GM23338 (cell line): Measurements from ENCODE around the gene TBC1D5. TPM values are rescaled to one million over a fixed set of nuclear protein-coding genes. Genes with fewer than 3 reads are reported as not detected.

Source experiments
- ATAC-seq: fragments of 200-7000 bp; cut with Tn5 transposase; 3 replicates; pipeline ENCODE4 v1.9.1; 2020
- DNase-seq: peaks from one replicate; pipeline ENCODE4 v3.0.0-alpha.2; 2015; ENCODE audit warnings: low spot score
- H2AFZ ChIP-seq: fragments of 200-600 bp; sonication (generic); 2 replicates; pipeline ENCODE4 v1.8.0; 2016; ENCODE audit warnings: antibody characterized with exemption, mild to moderate bottlenecking, moderate library complexity
- H3F3A ChIP-seq: fragments of 200-600 bp; sonication (generic); replicated peaks from 2 replicates; pipeline ENCODE4 v1.8.0; 2017; ENCODE audit warnings: antibody characterized with exemption, mixed run types, low read depth
- H3K27ac ChIP-seq: fragments of 200-600 bp; sonication (generic); 2 replicates; pipeline ENCODE4 v1.6.1; 2016; ENCODE audit warnings: low read depth
- H3K27me3 ChIP-seq: fragments of 200-600 bp; sonication (generic); 2 replicates; pipeline ENCODE4 v1.8.0; 2016; ENCODE audit warnings: mild to moderate bottlenecking, mixed run types, moderate library complexity; ENCODE audit not compliant: insufficient read depth
- H3K36me3 ChIP-seq: fragments of 200-600 bp; sonication (generic); 2 replicates; pipeline ENCODE4 v1.8.0; 2016; ENCODE audit warnings: mild to moderate bottlenecking; ENCODE audit not compliant: insufficient read depth
- H3K4me1 ChIP-seq: fragments of 200-600 bp; sonication (generic); 2 replicates; pipeline ENCODE4 v1.8.0; 2016; ENCODE audit warnings: mild to moderate bottlenecking, moderate library complexity; ENCODE audit not compliant: insufficient read depth
- H3K4me2 ChIP-seq: fragments of 200-600 bp; sonication (generic); 2 replicates; pipeline ENCODE4 v1.7.1; 2017; ENCODE audit warnings: mixed run types
- H3K4me3 ChIP-seq: fragments of 200-600 bp; sonication (generic); 2 replicates; pipeline ENCODE4 v1.6.1; 2016; ENCODE audit warnings: mixed run types
- H3K79me2 ChIP-seq: fragments of 200-600 bp; sonication (generic); replicated peaks from 2 replicates; pipeline ENCODE4 v1.8.0; 2017; ENCODE audit warnings: mild to moderate bottlenecking; ENCODE audit not compliant: insufficient read depth
- H3K9me2 ChIP-seq: fragments of 200-600 bp; sonication (generic); 2 replicates; pipeline ENCODE4 v1.8.0; 2017; ENCODE audit not compliant: insufficient read depth
- H4K20me1 ChIP-seq: fragments of 200-600 bp; sonication (generic); replicated peaks from 2 replicates; pipeline ENCODE4 v1.8.0; 2017; ENCODE audit warnings: mild to moderate bottlenecking; ENCODE audit not compliant: insufficient read depth
- H3K27ac Mint-ChIP-seq: 2 replicates; pipeline ENCODE4 v1.8.0; 2020; ENCODE audit warnings: inconsistent platforms, mild to moderate bottlenecking, moderate library complexity, mixed read lengths
- H3K27me3 Mint-ChIP-seq: 3 replicates; pipeline ENCODE4 v1.8.0; 2022; ENCODE audit warnings: low read depth, mild to moderate bottlenecking, moderate library complexity, mixed read lengths, inconsistent platforms; ENCODE audit not compliant: insufficient read depth, poor library complexity
- H3K36me3 Mint-ChIP-seq: 3 replicates; pipeline ENCODE4 v1.8.0; 2021; ENCODE audit warnings: low read depth, mild to moderate bottlenecking, inconsistent platforms, moderate library complexity, mixed read lengths
- H3K4me1 Mint-ChIP-seq: 3 replicates; pipeline ENCODE4 v1.8.0; 2020; ENCODE audit warnings: mild to moderate bottlenecking, inconsistent platforms, mixed read lengths
- H3K4me3 Mint-ChIP-seq: 3 replicates; pipeline ENCODE4 v1.8.0; 2021; ENCODE audit warnings: moderate library complexity, mild to moderate bottlenecking, inconsistent platforms, mixed read lengths
- H3K9me3 Mint-ChIP-seq: 3 replicates; pipeline ENCODE4 v1.8.0; 2020; ENCODE audit warnings: moderate library complexity, mild to moderate bottlenecking, inconsistent platforms, mixed read lengths
- CREB1 ChIP-seq: fragments of 250-450 bp; sonication (Bioruptor Pico); IDR thresholded peaks from 2 replicates; pipeline ENCODE4 v1.5.0; 2020; ENCODE audit warnings: low read depth, mild to moderate bottlenecking, moderate library complexity
- CTCF ChIP-seq, 2 experiments: fragments of 200-600 bp in 1 of 2; sonication (generic) in 1 of 2; conservative IDR thresholded peaks; 2 replicates each; pipeline versions ENCODE4 v1.5.1 to v1.6.1; 2016 to 2017; ENCODE audit warnings: antibody characterized with exemption in 2 of 2, low read depth in 2 of 2, mild to moderate bottlenecking in 2 of 2, moderate library complexity in 1 of 2
- ETS1 ChIP-seq: IDR thresholded peaks from 2 replicates; pipeline ENCODE4 v1.6.1; 2016; ENCODE audit warnings: antibody characterized with exemption
- EZH2 ChIP-seq: fragments of 200-600 bp; sonication (generic); IDR thresholded peaks from one replicate; pipeline ENCODE4 v1.8.0; 2017; ENCODE audit warnings: antibody characterized with exemption, mild to moderate bottlenecking, low read depth; ENCODE audit not compliant: unreplicated experiment
- EZH2phosphoT487 ChIP-seq: fragments of 200-600 bp; sonication (generic); IDR thresholded peaks from one replicate; pipeline ENCODE4 v1.8.1; 2018; ENCODE audit warnings: antibody characterized with exemption; ENCODE audit not compliant: unreplicated experiment
- JUNB ChIP-seq: IDR thresholded peaks from one replicate; pipeline ENCODE4 v1.6.1; 2016; ENCODE audit warnings: antibody characterized with exemption; ENCODE audit not compliant: unreplicated experiment
- NANOG ChIP-seq: IDR thresholded peaks from 2 replicates; pipeline ENCODE4 v1.6.1; 2016; ENCODE audit warnings: antibody characterized with exemption, borderline replicate concordance
- POLR2AphosphoS5 ChIP-seq: IDR thresholded peaks from 2 replicates; pipeline ENCODE4 v1.6.1; 2016; ENCODE audit warnings: antibody characterized with exemption, low read depth
- REST ChIP-seq: IDR thresholded peaks from one replicate; pipeline ENCODE4 v1.6.1; 2018; ENCODE audit warnings: antibody characterized with exemption; ENCODE audit not compliant: unreplicated experiment
- STAT1 ChIP-seq: IDR thresholded peaks from one replicate; pipeline ENCODE4 v1.6.1; 2016; ENCODE audit warnings: antibody characterized with exemption; ENCODE audit not compliant: unreplicated experiment
- ZNF114 ChIP-seq: fragments of 250-450 bp; sonication (Bioruptor Pico); IDR thresholded peaks from 2 replicates; pipeline ENCODE4 v1.5.0; 2020; ENCODE audit warnings: mild to moderate bottlenecking, moderate library complexity
- ZNF331 ChIP-seq: fragments of 250-450 bp; sonication (Bioruptor Pico); IDR thresholded peaks from 2 replicates; pipeline ENCODE4 v1.5.0; 2020; ENCODE audit warnings: low read depth, mild to moderate bottlenecking, moderate library complexity
- ZNF462 ChIP-seq: fragments of 250-450 bp; sonication (Bioruptor Pico); IDR thresholded peaks from 2 replicates; pipeline ENCODE4 v1.5.0; 2020; ENCODE audit warnings: mild to moderate bottlenecking, moderate library complexity
- polyA plus RNA-seq: library from polyadenylated mRNA; unstranded; fragments of >200 nt; fragmentation: Nextera tagmentation; extraction: Ambion mirVana; gene quantifications from 2 replicates; pipeline ENCODE4 v1.2.1, GENCODE V29; 2016
- total RNA-seq: library from RNA; depleted of rRNA; stranded (reverse); fragments of >200 nt; shearing (Covaris generic); gene quantifications from 2 replicates; pipeline ENCODE4 v1.2.3, GENCODE V29; 2014

Gene TBC1D5
- total and polyA plus RNA-seq, 2 experiments from 2014 or later, result 21.8 to 48.1 TPM

- H3K27ac Mint-ChIP-seq, result no peak overlapping the region
Measured at GRCh38 chr3:17155951-17156350, 586.5 kb downstream of the TBC1D5 start.

More at GRCh38 chr3:17155951-17156350, 586.5 kb downstream of the TBC1D5 start:
- no peaks in the 10 kb centered on the region for H3K9me3 Mint-ChIP-seq
- Histone ChIP-seq H3K4me1 (no peaks in the 10 kb centered on the region), H3F3A (no peaks in the 10 kb centered on the region), H3K9me2 (no peaks in the 10 kb centered on the region), H3K79me2 (no peaks in the 10 kb centered on the region), H3K4me3 (no peak overlapping the region), H3K27me3 (no peaks in the 10 kb centered on the region), H4K20me1 (no peaks in the 10 kb centered on the region), H3K4me2 (no peak overlapping the region), H2AFZ (no peak overlapping the region), H3K27ac (no peak overlapping the region), H3K36me3 (no peaks in the 10 kb centered on the region)
- peaks cover 6% of the 10 kb centered on the region for H3K27me3 Mint-ChIP-seq
- ATAC-seq, result no peak; the same call in 2 of the 3 replicates
- no peak for DNase-seq
- H3K4me1 Mint-ChIP-seq, result no peaks in the 10 kb centered on the region; the same call in 2 of the 3 replicates
- TF ChIP-seq ETS1 (no peak), POLR2AphosphoS5 (no peak), ZNF462 (CRISPR knock-in tag) (no peak), EZH2phosphoT487 (no peak), ZNF114 (no peak), CTCF (conservative IDR thresholded peaks at IDR 0.05; ENCODE audit: low read depth in 2 of 2) (no peak), STAT1 (no peak), REST (no peak), ZNF331 (no peak), EZH2 (no peak), CREB1 (CRISPR knock-in tag) (no peak), NANOG (no peak), JUNB (no peak)
- H3K36me3 Mint-ChIP-seq, result peaks cover 21% of the 10 kb centered on the region
- no peak overlapping the region for H3K4me3 Mint-ChIP-seq
